ENCODE data around the gene UBN2. TPM values are rescaled to one million over a fixed set of nuclear protein-coding genes. Genes with fewer than 3 reads are reported as not detected.

UBN2 gene
- total RNA-seq, 4 donors from 2014 or later, result 11.6 to 20.2 (median 13.8) TPM

GRCh38 chr7:139334399-139335150, 103.5 kb downstream of the UBN2 start:
- TF ChIP-seq, protein P1, sequence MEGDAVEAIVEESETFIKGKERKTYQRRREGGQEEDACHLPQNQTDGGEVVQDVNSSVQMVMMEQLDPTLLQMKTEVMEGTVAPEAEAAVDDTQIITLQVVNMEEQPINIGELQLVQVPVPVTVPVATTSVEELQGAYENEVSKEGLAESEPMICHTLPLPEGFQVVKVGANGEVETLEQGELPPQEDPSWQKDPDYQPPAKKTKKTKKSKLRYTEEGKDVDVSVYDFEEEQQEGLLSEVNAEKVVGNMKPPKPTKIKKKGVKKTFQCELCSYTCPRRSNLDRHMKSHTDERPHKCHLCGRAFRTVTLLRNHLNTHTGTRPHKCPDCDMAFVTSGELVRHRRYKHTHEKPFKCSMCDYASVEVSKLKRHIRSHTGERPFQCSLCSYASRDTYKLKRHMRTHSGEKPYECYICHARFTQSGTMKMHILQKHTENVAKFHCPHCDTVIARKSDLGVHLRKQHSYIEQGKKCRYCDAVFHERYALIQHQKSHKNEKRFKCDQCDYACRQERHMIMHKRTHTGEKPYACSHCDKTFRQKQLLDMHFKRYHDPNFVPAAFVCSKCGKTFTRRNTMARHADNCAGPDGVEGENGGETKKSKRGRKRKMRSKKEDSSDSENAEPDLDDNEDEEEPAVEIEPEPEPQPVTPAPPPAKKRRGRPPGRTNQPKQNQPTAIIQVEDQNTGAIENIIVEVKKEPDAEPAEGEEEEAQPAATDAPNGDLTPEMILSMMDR (IDR thresholded peaks at IDR 0.05; ENCODE audit: low read depth), result no peak

DNA sequence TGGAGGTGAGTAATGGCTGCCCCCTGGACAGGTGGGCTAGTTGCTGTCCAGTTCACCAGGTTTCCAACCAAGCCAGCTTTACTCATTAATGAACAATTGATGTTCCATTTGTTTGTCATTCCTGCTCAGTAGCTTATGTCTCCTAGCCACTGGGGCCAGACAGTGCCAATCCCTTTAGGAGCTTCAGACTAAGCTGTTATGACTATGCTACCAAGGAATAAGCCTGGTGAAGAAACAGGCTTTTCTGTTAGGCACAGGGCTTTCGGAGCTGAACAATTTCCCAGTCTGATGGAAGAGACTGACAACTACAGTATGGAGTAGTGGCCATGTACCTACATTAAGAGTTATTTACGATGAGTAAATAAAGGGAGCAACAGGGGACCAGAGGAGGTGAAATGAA, 108.0 kb downstream of the UBN2 start:
- TF ChIP-seq, protein P1 (IDR thresholded peaks at IDR 0.05; ENCODE audit: low read depth), result no peak

- TF ChIP-seq, protein P1 (IDR thresholded peaks at IDR 0.05; ENCODE audit: low read depth), result no peak
Measured at GRCh38 chr7:139339698-139340036, 108.6 kb downstream of the UBN2 start.

- TF ChIP-seq, protein P1 (IDR thresholded peaks at IDR 0.05; ENCODE audit: low read depth), result no peak
Measured at GRCh38 chr7:139340037-139340807, 109.2 kb downstream of the UBN2 start.

DNA sequence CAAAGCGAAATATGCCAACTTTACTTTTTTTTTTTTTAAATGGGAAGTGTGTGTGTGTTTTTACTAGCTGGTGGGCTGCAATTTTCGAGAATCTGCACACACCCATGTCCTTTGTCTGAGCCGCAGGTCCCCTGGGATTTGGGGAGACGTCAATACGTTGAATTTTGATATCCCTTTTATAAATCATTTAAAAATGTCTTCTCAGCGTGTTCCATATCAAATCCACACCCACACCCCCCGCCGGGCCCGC, 109.7 kb downstream of the UBN2 start:
- TF ChIP-seq, protein P1 (IDR thresholded peaks at IDR 0.05; ENCODE audit: low read depth), result no peak

DNA sequence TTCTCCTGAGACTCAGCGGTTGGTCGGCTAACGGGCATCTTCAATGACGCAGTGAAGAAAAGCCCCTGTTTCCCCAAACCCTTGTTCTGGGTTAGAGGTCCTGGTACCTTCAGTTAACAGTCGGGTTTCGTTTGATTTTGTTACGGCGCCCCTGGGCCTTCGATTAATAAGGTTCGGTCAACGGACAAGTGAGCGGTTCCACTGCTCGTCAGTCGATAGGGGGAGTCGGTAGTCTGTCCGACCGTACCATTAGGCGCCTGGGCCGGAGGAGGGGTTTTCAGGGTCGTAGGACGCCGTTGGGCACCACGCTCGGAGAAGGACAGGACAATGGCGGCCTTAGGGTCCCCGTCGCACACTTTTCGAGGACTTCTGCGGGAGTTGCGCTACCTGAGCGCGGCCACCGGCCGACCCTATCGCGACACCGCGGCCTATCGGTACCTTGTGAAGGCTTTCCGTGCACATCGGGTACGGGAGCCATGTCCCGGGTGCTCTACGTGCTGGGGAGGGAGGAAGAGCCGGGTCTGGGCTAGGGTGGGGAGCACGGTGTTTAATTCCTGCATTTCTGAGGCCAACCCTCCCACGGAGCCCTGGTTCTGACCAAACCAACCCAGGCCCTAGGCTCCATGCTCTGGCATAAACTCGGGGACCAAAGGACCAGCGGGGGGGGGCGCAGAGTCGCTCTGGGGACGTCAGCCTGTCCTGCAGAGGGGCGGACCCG, 110.2 kb downstream of the UBN2 start, which contains the start of gene FMC1:
FMC1 (plus strand) TSS at position 280 of the 718 bp plus-strand sequence; CDS start at position 328, 48 bp downstream.
- TF ChIP-seq, protein P1 (IDR thresholded peaks at IDR 0.05; ENCODE audit: low read depth), result no peak

GRCh38 chr7:139341776-139342226, 110.8 kb downstream of the UBN2 start:
- TF ChIP-seq, protein P1 (IDR thresholded peaks at IDR 0.05; ENCODE audit: low read depth), result no peak

All from subcutaneous adipose tissue (tissue), 4 donors.